HG02885 (cell line): ENCODE results near the gene TBC1D14.
"Not testable (repeated sequence)": the region's sequence is repeated elsewhere in the genome, so short reads cannot be mapped to it uniquely, and the experiment has no call there.

ENCODE experiments used
- ATAC-seq: cut with Tn5 transposase; IDR thresholded peaks from one replicate; pipeline ENCODE4 v1.9.1; 2021; ENCODE audit warnings: mild to moderate bottlenecking; ENCODE audit not compliant: unreplicated experiment, poor library complexity

The TBC1D14 gene

DNA sequence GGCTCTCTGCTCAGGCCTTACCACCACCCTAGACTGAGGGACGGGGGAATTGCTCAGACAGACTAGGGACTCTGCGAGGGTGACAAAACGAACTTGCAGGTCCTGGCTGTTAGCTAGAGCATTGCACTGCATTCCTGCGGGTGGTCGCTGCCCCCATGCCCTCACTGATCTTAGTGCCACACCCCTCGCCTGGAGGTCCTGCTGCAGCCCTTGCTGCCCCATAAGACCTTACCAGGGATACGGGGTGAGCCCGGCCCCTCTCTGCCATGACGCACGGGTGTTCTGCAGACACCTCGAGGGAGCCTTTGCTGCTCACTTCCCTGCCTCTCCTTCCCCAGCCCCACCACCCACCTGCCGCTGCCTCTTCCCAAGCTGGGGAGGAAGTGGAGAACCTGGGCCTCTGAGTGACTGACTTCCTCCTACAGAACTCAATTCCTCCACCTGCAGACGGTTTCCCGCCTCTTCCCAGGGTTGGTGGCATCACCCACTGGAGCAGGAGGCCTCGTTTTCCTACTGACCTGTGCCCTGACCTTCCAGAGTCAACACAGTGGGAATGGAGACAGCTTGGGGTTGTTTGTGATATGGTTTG lies 19.8 kb upstream of the TBC1D14 start:
- no peak for ATAC-seq

DNA sequence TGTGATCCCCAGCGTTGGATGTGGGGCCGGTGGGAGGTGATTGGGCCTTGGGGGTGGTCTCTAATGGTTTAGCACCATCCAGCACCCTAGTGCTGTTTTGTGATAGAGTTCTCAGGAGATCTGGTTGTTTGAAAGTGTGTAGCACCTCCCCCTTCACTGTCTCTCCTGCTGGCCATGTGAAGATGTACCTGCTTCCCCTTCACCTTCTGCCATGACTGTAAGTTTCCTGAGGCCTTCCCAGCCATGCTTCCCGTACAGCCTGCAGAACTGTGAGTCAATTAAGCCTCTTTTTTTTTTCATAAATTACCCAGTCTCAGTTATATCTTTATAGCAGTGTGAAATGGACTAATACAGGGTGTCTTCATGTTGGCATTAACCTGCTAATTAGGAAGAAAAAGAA lies 19.3 kb upstream of the TBC1D14 start:
- ATAC-seq: no peak

DNA sequence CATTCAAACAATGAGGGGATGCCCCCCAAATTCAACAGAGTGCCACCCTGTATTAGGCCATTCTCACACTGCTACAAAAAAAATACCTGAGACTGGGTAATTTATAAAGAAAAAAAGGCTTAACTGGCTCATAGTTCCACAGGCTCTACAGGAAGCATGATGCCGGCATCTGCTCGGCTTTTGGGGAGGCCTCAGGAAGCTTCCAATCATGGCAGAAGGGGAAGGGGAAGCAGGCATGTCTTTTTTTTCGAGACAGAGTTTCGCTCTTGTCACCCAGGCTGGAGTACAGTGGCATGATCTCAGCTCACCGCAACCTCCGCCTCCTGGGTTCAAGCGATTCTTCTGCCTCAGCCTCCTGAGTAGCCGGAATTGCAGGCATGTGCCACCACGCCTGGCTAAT lies 18.7 kb upstream of the TBC1D14 start:
- ATAC-seq: not testable (repeated sequence)

DNA sequence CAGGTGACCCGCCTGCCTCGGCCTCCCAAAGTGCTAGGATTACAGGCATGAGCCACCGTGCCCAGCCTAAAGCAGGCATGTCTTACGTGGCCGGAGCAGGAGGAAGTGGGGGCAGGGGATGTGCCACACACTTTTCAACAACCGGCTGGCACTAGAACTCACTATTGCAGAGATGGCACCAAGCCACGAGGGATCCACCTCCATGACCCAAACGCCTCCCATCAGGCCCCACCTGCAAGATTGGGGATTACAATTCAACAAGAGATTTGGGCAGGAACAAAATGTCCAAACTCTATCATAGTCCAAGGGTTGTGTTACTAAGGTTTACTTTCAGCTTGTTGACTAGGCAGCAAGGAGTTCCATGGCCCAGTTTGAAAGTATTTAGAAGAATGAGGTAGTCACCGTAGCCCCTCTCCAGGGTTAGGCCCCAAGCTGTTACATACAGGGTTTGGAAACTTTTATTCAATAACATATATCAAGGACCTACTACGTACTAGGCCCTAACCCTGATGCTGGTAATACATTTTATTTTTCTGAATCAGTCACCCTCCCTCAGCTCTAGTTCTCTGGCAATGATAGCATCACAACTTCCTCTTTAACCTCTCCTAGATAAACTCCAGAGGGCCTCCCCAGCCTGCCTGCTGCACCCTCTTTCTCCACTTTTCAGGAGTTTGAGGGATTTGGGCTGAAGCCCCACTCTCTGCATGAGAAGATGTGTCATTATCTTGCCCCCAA lies 18.0 kb upstream of the TBC1D14 start:
- no peak for ATAC-seq

DNA sequence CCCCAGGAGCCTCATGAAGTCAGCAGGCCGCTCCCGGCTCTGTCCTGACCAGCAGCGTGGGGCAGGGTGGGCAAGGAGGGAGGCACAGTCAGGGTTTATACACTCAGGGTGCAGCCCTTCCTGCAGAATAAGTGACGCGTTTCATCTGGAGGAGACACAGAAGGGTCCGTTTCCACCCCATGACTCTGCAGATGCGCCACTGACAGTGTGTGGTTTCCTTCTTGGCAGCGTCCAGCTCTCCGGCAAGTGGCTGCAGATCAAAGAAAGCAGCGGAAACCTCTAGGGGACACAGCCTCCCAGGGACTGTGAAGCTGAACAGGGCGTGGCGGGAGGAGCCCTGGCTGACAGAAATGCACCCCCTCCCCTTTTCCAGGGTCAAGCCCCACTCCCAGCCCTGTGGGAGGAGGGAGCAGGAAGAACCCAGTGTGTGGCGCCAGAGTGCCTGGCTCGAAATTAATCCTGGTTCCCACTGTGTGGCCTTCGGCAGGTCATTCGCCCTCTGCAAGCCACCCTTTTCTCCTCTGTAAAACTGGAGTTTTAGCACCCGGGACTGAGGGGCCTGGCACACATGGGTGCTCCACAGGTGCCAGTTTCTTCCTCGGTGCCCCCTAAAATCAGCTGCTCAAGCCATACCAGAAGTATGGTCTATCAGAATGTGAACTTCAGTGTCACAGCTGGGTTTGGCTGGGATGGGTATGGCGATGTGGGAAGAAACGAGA lies 17.3 kb upstream of the TBC1D14 start:
- no peak for ATAC-seq

DNA sequence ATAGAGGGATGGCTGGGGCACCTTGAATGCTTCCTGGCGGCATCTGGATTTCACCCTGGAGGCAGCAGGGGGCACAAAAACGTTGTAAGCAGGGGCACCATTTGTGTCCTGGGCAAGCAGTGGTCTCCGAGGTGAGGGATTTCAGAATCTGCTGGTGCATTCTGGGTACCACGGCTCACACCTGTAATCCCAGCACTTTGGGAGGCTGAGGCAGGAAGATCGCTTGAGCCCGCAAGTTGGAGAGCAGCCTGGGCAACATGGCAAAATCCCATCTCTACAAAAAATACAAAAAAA lies 16.8 kb upstream of the TBC1D14 start:
- no peak for ATAC-seq

DNA sequence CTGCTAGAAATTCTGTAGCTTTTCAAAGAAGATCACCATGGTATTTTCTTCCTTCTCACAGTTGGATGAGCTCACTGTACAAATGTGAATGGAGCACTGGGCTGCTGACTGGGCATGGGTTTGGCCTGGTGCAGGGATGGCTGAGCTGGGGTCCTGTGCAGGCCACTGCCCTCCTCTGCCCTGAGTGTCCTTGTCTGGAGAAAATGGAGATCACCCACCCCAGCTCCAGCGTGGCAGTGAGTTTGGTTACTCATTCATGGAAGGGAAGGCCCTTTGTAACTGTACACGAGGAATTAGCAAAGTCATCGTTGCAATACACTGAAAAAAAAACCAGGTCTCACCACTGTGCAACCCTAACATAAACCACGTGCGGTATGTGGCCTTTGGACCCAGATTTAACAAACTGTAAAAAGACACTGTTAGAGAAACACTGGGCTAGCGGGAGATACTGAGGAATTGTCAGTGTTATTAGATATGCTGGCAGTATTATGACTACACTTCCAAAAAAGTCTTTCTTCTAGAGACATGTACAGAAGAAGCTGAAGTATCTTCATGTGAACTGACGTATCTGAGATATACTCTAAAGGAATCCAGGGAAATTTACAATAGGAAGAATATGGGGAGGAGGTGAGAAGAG lies 16.1 kb upstream of the TBC1D14 start:
- no peak for ATAC-seq

DNA sequence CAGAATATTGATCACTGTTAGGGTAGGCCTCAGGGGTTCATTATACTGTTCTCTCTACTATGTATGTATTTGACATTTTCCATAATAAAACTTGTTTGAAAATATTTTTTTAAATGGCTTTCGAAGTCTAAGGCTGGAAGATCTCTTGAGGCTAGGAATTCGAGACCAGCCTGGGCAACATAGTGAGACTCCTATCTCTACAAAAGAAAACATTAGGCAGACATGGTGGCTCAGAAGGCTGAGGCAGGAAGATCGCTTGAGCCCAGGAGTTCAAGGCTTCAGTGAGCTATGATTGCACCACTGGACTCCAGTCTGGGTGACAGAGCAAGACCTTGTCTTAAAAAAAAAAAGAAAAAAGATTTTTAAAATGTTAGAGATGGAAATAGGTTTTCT lies 15.5 kb upstream of the TBC1D14 start:
- no peak for ATAC-seq

DNA sequence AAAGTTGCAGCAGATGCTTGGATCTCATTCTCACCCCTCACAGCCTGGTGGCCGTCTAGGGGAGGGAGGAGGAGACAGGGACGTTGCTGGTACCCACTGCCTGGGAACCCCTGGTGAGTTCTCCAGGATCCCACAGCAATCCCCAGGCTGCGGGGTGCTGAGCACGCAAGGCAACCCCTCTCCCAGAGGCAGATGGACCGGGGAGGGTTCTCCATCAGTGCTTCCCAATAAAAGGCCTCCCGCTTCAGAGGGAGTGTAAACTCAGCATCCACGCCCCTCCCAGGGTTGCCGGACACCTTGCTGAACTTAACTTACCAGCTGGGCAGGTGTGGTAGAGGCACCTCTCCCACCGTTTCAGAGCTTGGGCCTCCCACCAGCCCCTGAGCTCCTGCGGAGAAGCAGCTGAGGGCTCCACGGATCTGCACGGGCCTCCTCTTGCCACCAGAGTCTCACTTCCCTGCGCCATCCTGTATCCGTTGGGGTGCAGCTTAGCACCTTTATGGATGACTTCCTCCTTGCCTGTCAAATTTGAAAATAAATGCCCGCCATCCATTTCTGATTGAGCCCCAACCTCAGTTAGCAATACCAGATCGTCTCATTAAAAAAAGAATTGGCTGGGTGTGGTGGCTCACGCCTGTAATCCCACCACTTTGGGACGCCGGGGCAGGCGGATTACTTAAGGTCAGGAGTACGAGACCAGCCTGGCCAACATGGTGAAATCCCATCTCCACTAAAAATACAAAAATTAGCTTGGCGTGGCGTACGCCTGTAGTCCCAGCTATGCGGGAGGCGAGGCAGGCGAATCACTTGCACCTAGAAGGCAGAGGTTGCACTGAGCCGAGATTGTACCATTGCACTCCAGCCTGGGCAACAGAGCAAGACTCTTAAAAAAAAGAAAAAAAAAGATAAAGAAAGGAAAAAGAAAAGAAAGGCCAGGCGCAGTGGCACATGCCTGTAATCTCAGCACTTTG lies 14.8 kb upstream of the TBC1D14 start:
- no peak for ATAC-seq

DNA sequence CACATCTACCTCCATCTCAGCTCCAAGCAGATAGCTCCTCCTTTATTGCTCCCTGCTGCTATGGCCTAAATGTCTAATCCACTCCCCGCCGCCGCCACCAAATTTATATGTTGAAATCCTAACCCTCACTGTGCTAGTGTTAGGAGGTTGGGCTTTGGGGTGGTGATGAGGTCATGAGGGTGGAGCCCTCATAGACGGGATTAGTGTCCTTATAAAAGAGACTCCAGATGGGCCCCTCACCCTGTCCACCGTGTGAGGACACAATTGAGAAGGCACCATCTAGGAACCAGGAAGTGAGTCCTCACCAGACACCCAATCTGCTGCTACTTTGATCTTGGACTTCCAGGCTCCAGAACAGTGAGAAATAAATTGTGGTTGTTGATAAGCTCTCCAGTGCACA lies 13.6 kb upstream of the TBC1D14 start:
- no peak for ATAC-seq

DNA sequence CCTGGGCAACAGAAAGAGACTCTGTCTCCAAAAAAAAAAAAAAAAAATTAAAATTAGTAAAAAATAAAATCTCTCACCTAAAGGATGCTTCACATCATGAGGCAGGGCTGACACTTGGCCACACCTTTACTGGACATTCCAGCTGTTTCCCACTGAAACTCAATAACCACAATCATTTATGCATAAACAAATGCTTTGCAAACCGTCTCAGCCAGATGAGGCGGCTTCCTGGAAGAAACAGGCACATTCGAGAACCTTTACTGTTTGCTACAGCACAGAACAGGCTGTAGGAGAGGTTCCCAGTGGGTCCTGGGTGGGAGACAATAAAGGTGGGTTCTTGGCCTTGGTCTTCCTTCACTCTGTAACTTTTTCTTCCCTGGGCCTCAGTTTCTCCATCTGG lies 10.9 kb upstream of the TBC1D14 start:
- no peak for ATAC-seq

DNA sequence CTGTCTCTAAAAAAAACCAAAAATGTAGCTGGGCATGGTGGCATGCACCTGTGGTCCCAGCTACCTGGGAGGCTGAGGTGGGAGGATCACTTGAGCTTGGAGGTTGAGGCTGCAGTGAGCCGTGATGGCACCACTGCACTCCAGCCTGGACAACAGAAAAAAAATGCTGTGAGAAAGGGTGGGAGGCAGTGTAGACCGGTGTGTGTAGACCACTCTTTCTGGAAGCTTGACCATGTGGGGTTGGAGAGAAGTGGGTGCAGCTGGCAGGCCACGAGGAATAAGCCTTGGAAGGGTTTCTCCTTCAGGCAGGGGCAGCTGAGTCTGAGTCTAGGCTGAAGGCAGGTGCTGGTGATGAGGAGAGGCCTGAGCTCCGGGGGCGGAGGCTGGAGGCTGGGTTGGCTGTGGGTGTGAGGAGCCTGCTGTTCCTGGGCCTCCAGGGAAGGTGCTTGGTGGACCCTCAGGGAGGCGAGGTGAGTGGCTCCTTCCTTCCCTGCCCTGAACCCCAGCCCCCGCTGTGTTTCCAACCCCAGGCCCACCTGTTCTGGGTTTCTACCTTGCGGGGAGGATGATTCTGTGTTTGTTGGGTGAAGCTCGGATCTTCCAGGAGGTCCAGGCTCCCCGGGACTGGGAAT lies 9.3 kb upstream of the TBC1D14 start:
- ATAC-seq: no peak

DNA sequence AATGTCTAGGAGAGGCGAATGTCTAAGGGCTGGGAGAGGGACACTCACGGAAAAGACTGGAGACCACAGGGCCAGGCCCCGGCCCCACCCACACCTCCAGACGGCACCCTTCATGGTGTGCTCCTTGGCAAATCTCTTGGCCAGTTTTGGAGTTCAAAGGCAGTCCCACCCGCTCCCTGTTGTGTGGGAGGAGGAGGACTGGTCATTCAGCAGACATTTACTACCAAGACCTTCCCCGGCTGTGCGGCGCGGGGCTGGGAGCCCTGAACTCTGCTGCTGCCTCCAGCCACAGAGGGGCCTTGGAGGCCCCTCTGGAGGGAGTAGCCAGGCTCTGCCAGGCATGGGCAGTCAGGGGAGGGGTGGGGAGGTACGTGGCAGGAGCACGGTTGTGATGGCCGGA lies 8.7 kb upstream of the TBC1D14 start:
- no peak for ATAC-seq

DNA sequence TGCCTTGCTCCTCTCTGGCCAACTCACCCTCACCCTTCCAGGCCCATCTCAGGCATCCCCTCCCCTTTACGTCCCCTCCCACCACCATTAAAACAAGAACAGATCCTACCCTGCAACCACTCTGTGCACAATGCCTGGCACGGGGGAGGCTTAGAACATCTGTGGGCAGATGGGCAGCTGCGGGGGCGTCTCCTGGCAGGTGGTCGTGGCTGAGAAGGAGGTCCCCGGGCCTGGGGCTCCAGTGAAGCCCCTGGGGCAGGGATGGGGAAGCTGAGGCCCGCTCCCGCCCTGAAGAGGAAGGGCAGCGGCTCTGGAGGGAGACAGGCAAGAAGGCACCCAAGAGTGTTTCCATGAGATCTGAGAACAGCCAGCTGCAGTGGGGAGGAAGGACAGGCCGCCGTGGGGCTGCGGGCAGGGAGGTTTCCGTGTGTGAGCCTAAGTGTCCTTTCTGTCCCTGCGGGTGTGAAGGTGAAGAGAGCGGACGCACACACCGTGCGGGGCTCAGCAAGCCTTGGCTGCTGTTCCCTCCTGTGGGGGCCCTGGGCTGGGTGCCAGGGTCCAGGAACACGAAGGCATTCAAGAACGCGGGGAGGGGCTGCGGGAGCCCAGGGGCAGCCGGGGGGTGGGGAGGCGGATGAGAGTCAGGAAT lies 7.8 kb upstream of the TBC1D14 start:
- ATAC-seq: no peak

DNA sequence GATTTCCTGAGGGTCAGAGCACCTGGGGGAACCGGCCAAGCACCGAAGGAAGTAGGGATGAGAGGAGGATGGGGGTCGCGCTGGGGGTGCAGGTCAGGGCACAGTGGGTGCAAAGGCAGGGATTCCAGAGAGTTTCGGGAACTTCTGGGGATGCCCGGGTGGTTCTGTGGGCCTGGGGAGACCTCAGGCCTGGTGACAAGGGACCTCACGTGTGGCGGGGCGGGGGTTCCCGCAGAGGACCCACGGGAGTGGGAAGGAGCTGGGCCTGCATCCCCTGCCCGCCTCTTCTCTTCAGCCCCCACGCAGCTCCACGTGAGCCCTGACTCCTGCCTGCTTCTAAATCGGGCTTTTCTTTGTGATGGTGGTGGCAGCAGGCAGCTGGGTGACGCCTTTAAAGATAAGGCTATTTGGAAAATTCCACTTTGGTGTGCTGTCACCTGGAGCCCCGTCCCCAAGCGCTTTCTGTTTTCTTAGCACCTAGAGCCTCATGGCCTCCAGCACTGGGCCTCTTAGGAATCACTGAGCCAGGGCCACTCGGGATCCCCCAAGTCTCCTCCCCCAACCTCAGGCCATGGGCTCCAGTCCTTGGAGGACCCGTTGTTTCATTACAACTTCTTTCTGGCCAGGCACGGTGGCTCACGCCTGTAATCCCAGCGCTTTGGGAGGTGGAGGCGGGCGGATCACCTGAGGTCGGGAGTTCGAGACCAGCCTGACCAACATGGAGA lies 7.1 kb upstream of the TBC1D14 start:
- no peak for ATAC-seq

DNA sequence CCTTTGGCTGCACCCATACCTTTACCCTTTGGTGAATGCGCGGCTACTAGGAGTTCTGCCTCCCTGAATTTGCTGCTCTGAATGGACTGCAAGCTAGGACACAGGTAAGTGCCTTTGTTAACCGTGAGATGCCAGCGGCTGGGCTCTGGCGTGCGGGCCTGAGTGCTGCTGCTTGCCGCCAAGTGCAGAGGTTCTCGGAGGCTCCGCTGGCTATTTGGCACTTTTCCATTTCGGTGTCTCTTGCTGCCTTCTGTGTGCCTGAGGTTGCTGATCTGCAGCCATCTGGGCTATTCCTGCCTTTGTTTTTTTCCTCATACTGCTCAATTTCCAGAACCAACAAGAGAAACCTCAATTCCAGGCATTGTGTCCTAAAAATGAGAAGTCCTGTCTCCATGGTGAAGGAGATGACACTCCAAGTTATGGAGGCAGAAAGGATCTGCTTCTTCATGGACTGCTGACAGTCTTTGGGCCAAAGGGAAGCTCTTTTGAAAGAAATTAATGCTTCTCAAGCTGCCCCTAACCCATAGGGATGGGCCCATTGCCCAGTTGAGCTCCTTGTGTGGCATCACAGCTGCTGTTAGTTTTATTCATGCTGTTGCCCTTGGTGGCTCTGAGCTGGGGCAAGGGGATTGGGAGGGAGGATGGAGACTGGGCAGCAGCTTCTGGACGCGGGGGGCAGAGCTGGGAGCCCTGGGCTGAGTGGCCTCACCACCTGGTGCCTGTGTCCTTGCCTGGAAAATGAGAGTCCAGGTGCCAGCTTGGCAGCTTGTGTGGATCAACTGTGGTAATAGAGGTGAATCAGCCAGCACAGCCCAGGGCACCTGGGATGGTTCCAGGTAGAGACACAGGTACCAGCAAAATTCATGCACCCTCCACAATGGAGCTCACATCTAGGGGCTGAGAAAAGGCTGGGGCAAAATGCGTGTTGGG lies 3.8 kb upstream of the TBC1D14 start:
- ATAC-seq: no peak

DNA sequence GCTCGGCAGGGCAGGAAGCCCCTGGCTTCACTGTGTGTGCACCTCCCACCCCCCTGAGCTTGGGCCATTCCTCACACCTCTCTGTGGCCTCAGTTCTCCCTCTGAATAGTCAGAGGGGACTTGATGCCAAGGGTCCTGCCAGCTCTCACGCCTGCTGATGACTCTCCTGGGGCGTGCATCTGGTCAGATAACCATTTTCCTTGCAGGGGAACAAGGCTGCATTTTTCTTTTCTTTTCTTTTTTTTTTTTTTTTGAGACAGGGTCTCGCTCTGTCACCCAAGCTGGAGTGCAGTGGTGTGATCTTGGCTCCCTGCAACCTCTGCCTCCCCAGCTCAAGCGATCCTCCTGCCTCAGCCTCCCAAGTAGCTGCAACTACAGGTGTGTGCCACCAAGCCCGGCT lies 3.1 kb upstream of the TBC1D14 start:
- not testable (repeated sequence) for ATAC-seq
